HG02884 (cell line): ENCODE results near the gene LARP1.

Source experiments
- ATAC-seq: cut with Tn5 transposase; IDR thresholded peaks from one replicate; pipeline ENCODE4 v1.9.1; 2021; ENCODE audit warnings: mild to moderate bottlenecking, moderate library complexity; ENCODE audit not compliant: unreplicated experiment

The LARP1 gene

DNA sequence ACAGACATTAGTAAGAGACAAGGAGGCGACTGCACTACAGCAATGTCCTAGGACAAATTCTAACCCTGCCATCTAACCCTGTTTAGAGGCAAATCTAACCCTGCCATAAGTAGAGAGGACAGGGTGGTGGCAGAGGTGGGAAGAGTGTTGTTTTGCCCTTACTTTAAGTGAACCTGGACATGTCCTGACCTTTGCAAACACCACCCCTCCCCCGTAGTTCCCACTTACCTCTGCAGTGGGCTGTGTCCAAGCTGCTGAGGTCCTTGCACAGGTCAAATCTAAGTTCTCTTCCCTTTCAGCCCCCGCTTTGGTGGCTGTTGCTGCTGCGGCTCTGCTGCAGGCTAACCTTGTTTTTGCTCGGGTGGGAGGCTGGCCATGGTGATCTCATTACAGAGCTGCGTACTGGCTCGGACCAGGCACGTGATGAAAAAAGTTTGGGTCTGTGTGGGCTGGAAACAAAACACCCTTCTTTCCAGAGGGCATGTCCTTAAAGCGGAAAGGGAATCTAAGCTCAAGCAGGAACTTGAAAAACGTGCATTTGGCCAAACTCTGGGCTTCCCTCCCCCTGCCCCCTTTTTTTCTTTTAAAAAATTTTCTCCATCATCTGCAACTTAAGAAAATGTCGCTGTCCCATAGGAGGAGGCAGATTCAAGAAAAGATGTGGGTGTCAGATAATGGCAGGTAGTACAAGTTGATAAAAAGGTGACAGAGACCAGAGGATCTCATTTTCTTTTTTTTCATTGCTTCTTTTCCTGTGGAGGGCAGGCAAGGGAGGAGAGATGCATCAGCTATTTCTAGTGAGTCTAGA is 95.3 kb downstream of the LARP1 start, which contains the start of gene FAXDC2:
TSS of gene FAXDC2 (minus strand) at position 349 of the 808 bp plus-strand sequence. CDS start 12,425 bp downstream, outside the sequence.
- peak; percentile 88 for ATAC-seq

DNA sequence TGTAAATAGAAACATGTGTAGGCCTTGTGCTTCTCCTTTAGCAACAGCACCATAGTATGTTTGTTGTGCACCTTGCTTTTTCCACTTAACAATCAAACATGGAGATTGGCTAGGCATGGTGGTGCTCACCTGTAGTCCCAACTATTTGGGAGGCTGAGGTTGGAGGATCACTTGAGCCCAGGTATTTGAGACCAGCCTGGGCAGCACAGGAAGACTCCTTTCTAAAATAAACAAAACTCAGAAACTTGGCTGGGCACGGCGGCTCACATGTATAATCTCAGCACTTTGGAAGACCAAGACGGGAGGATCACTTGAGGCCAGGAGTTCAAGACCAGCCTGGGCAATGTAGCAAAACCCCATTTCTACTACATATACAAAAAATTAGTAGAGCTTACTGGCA is 96.2 kb downstream of the LARP1 start:
- ATAC-seq = no peak

DNA sequence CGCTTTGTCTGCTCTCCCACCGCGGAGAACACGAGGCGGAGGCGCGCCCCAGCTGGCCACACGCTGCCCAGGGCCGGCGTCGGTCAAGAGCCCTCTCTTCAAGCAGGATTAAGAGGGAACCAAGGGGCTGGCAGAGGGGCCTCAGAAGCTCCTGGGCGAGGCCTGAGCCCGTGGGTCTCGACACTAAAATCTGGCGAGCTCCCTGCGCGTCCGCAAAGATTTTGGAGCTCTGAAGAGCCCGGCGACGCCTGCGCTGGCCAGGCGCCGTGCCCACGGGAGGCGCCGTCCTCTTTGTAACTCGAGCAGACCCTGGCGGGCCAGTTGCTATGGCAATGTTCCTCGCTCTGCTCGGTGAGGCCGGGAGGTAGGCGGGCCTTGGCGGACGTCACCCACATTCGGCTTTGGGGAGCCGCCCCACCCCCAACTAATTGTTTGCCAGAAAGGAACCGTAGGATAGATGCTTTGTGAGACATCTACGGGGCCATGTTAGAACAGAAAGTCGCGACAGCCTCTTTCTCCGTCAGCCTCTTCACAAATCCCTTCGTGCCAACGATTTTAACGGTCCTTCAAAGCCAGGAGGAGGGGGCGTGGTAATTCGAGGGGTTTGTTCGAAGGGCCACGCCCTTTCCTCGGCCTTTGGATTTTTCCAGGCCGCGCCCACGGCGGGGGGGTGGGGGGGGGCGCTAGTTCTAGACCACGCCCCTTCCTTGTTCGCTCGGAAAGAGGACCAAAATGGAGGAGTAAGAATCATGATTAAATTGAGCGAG is 102.5 kb downstream of the LARP1 start:
- ATAC-seq = peak; percentile 54

DNA sequence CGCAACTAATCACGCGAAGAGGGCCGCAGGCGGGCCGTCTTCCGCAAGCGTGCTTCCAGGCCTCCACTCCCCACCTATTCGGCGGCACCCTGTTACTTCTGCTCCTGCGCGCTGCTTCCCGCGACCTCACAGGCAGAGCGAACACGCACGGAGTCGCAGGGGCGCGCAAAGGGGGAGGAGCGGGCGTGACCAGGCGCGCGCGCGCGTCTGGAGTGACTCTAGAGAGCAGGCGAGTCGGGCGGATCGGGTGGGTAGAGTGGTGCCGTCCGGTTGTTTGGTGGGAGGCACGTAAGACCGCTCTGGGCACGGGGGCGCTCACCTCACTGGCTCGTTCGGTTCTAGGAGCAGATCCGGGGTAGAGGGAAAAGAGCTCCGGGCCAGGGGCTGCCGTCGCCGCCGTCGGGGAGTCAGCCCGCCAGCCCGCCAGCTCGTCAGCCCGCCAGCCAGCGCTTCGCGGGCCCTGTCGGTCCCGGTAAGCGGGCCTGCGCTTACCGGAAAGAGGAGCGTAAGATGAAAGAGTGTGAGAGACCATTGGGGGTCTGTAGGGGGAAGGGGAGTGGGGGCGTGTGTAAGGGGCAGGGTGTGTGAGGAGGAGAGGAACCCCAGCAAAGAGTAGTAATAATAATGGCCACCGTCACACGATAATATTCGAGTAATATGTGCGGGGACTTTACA is 103.3 kb downstream of the LARP1 start, which contains the start of gene CNOT8:
TSS of gene CNOT8 (plus strand) at position 331 of the 675 bp plus-strand sequence. CDS start 4,652 bp downstream, outside the sequence.
- ATAC-seq = peak; percentile 73

DNA sequence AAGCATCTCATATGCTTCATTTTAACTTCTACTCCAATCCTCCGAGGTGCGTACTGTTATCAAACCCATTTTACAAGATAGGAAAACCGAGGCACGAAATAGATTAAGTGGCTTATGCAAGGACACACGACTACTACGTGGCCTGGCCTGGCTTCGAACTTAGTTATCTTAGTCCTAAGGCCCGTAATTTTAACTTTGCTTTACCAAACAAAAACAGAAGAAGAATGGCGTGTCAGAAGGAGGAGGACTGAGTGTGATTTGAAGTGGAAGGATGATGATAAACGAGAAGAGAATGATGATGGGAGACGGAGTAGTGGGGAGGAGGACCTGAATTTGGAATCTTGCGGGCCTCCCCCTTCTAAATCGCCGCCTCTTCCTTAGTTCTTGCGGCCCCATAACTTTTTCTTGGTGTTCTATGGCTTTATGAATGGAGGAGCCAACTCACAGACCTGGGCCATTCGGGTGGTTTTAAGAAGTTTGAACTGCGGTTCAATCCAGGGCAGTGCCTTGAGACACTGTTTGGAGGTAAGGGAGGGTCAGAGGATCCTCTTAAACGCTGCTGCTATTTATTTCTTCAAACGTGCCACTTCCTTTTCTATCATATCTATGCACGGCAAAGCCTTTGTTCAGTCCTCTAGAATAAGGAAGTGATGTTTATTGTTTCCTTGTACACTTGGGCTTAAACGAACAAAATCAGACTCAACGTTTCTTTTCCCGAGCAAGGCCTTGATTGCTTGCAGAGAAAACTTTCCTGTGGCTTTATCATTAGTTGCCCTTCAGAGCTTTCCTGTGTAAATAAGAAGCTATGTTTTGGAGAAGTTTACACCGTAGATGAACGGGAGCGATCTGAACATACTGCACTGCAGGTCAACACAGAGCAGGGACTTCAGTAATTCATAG is 104.0 kb downstream of the LARP1 start:
- no peak for ATAC-seq

DNA sequence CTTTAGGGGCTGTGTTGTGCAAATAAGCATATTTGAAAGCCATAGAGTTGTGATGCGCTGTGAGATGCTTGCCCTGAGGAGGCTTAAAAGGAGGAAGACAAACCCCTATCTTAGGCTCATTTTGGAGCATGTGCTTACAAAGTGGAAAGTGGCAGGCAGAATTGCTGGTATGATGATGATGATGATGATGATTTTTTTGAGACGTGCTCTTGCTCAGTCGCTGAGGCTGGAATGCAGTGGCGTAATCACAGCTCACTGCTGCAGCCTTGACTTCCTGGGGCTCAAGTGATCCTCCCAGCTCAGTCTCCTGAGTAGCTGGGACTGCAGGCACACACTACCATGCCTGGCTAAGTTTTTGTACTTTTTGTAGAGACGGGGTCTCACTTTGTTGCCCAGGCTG is 104.9 kb downstream of the LARP1 start:
- ATAC-seq = no peak

DNA sequence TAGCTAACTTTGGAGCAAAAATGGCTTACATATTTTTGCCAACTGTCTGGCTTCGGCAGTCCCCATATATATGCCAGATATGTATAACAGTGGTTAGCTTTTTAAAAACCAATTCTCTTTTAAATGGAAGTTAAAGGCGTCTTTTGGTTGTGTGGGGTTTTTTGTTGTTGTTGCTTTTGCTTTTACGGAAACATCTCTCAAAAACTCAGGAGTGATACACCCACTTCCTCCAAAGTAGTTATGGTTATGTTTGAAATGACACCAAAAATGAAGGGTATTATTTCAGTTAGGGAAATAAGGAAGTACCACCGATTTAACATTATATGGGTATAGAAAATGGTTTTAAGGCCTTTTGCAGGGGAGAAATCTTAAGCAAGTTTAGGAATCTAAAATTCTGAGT is 105.6 kb downstream of the LARP1 start:
- no peak for ATAC-seq

DNA sequence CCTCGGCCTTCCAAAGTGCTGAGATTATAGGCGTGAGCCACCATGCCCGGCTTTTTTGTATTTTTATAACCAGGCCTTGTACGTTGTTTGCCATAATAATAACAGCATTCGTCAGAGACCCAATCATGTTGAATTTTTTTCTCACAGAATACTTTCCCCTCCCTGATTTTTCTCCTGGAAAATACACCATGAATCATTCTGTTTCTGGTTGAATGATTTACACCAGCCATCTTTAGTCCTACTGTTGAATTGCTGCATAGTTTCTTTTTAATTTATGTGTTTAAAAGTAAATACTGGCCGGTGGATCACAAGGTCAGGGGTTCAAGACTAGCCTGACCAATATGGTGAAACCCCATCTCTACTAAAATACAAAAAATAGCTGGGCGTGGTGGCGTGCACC is 106.8 kb downstream of the LARP1 start:
- ATAC-seq = no peak

DNA sequence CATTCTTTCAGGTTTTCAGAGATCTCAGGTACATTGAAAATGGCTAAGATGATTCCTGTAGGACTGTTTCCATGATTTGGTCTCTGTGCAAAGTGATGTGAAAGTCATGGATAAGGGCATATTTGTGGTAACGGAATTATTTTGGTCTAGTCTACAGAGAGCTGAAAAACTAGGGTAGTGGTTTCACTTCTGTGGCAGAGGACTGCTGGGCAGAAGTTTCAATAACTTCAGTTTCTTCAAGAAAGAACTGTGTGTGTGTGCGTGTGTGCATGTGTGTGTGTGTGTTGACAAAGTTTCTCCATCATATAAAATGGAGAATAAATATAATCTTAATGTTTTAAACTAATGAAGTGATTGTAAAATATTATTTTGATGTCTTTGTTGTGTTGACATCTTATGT is 107.6 kb downstream of the LARP1 start:
- no peak for ATAC-seq

DNA sequence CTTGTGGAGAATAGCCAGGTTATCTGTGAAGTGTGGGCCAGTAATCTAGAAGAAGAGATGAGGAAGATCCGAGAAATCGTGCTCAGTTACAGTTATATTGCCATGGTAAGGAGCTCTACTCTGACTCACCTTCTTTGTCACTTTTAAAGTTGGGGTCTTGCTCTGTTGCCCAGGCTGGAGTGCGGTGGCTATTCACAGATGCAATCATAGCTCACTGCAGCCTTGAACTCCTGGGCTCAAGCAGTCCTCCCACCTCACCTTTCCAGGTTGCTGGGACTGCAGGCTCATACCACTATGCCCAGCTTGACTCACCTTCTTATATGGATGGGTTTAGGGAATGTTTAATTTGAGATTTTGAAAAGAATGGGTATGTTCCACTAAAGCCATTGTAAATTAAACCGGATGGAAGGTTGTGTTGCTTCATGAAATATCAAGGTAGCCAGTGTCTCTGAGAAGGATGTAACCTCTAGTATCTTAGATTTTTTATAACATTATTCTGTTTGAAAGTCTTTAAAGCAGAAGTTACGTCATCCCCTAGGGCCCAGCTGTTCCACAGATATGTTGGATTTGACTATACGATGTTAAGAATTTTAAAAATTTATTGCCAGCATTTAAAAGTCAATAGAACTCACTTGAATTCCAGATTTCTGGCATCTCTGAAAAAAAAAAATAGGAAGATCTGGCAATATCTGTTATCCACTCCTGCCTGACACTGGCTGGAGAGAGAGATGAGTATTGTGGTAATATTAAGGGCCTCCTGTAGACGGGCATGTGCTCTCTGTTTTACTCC is 108.3 kb downstream of the LARP1 start:
- no peak for ATAC-seq

DNA sequence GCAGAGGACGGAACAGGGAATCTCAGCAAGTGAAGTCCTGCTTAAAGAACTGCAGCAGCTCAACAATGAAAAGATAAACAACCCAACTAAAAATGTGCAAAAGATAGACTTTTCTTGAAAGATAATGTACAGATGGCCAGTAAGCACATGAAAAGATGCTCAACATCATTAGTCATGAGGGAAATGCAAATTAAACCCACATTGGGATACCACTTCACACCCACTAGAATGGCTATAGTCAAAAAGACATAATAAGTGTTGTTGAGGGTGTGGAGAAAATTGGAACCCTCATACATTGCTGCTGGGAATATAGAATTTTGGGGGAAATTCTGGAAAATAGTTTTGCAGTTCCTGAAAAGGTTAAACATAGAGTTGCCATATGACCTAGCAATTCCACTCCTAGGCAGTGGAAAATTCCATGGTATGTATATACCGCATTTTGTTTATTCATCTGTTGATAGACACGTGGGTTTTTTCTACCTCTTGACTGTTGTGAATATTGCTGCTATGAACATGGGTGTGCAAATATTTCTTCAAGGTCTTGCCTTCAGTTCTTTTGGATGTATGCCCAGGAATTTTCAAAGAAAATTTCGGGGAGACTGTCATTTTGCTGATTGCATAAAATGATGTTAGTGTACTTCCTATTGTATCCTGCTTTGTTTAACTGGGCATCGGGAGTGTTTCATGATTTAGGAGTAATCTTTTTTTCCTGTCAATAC is 110.4 kb downstream of the LARP1 start:
- no peak for ATAC-seq

DNA sequence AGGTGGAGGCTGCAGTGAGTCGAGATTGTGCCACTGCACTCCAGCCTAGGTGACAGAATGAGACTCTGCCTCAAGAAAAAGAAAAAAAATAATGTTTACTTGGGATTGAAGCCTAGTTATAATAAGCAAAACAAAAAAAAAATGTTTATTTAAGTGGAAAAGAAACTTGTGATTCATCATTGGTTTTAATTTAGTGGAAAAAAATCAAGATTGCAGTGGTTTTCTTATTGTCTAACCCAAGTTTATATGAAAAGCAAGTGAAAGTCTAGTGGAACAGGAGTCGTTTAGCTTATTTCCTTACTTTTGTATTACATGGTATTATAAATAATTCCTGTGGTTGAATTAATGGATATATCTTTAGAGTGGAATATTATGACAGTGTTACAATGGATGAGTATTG is 111.7 kb downstream of the LARP1 start:
- no peak for ATAC-seq
